ENCODE results near the gene TSEN2.
"Not testable (repeated sequence)": the region's sequence is repeated elsewhere in the genome, so short reads cannot be mapped to it uniquely, and the experiment has no call there.

Gene TSEN2

GRCh38 chr3:12503126-12503957 is 19.1 kb downstream of the TSEN2 start:
- DNase-seq (ENCODE audit: low spot score): peak; percentile 26

- DNase-seq (ENCODE audit: low spot score): no peak
These were observed 22.0 kb downstream of the TSEN2 start for GRCh38 chr3:12506201-12506709.

- no peak for DNase-seq (ENCODE audit: low spot score)
These were observed 23.5 kb downstream of the TSEN2 start for GRCh38 chr3:12507591-12508281.

- DNase-seq (ENCODE audit: low spot score): peak; percentile 21
These were observed 24.0 kb downstream of the TSEN2 start for GRCh38 chr3:12508291-12508700.

GRCh38 chr3:12509466-12509865 is 25.2 kb downstream of the TSEN2 start:
- DNase-seq (ENCODE audit: low spot score): no peak

GRCh38 chr3:12512534-12513118 is 28.3 kb downstream of the TSEN2 start:
- DNase-seq (ENCODE audit: low spot score): no peak

- DNase-seq (ENCODE audit: low spot score): no peak
These were observed 29.6 kb downstream of the TSEN2 start for GRCh38 chr3:12513694-12514446.

GRCh38 chr3:12515631-12516030 is 31.4 kb downstream of the TSEN2 start:
- DNase-seq (ENCODE audit: low spot score): no peak

- no peak for DNase-seq (ENCODE audit: low spot score)
These were observed 32.6 kb downstream of the TSEN2 start for GRCh38 chr3:12516873-12517272.

- DNase-seq (ENCODE audit: low spot score): no peak
These were observed 34.2 kb downstream of the TSEN2 start for GRCh38 chr3:12518261-12519028.

- DNase-seq (ENCODE audit: low spot score): no peak
These were observed 36.7 kb downstream of the TSEN2 start for GRCh38 chr3:12521010-12521409.

- DNase-seq (ENCODE audit: low spot score): no peak
These were observed 38.4 kb downstream of the TSEN2 start for GRCh38 chr3:12522721-12523120.

GRCh38 chr3:12527757-12528143 is 43.5 kb downstream of the TSEN2 start:
- no peak for DNase-seq (ENCODE audit: low spot score)

GRCh38 chr3:12532182-12532581 is 47.9 kb downstream of the TSEN2 start:
- peak; percentile 38 for DNase-seq (ENCODE audit: low spot score)

- no peak for DNase-seq (ENCODE audit: low spot score)
These were observed 52.1 kb downstream of the TSEN2 start for GRCh38 chr3:12536423-12536822.

GRCh38 chr3:12541625-12542024 is 57.3 kb downstream of the TSEN2 start:
- DNase-seq (ENCODE audit: low spot score): no peak

GRCh38 chr3:12543497-12543896 is 59.2 kb downstream of the TSEN2 start:
- not testable (repeated sequence) for DNase-seq (ENCODE audit: low spot score)

- DNase-seq (ENCODE audit: low spot score): no peak
These were observed 60.6 kb downstream of the TSEN2 start for GRCh38 chr3:12544652-12545472.

- DNase-seq (ENCODE audit: low spot score): no peak
These were observed 61.2 kb downstream of the TSEN2 start, which contains the start of gene MKRN2OS for GRCh38 chr3:12545473-12545791. TSS of gene MKRN2OS (minus strand) at chr3:12545499. CDS start at chr3:12545464, 35 bp downstream.

GRCh38 chr3:12549971-12550760 is 65.9 kb downstream of the TSEN2 start:
- no peak for DNase-seq (ENCODE audit: low spot score)

Measured in putamen (tissue), 1 donor.